Stimulated activated CD4-positive, alpha-beta T cell treated with anti-CD3 and anti-CD28 coated beads, Interleukin-12 subunit alpha, Interleukin-12 subunit beta, amount 100 ng/mL, for 4 hours (primary cell): ENCODE measurements around the gene TMEM250.
"Not testable (repeated sequence)": the region's sequence is repeated elsewhere in the genome, so short reads cannot be mapped to it uniquely, and the experiment has no call there.

Experiments
- DNase-seq: peaks from one replicate; pipeline ENCODE4 v3.0.0-alpha.2; 2020

The TMEM250 gene

GRCh38 chr9:136118320-136119060 lies at the start of gene TMEM250:
Gene TMEM250, minus strand, starts transcription at chr9:136118875. Its CDS starts 1,975 bp downstream, at chr9:136116900.
- DNase-seq = peak; percentile 96

- DNase-seq = no peak
Observed at GRCh38 chr9:136163248-136163850, 44.7 kb upstream of the TMEM250 start.

- DNase-seq = no peak
Observed at GRCh38 chr9:136160995-136161610, 42.4 kb upstream of the TMEM250 start.

- DNase-seq = no peak
Observed at GRCh38 chr9:136160381-136160841, 41.7 kb upstream of the TMEM250 start.

- DNase-seq = no peak
Observed at GRCh38 chr9:136159851-136160250, 41.2 kb upstream of the TMEM250 start.

GRCh38 chr9:136157477-136158265 lies 39.0 kb upstream of the TMEM250 start:
- no peak for DNase-seq

- DNase-seq = no peak
Observed at GRCh38 chr9:136156209-136157120, 37.8 kb upstream of the TMEM250 start.

GRCh38 chr9:136155576-136155975 lies 36.9 kb upstream of the TMEM250 start:
- no peak for DNase-seq

- no peak for DNase-seq
Observed at GRCh38 chr9:136154943-136155342, 36.3 kb upstream of the TMEM250 start.

- no peak for DNase-seq
Observed at GRCh38 chr9:136153381-136154065, 34.8 kb upstream of the TMEM250 start.

GRCh38 chr9:136152931-136153330 lies 34.3 kb upstream of the TMEM250 start:
- no peak for DNase-seq

- DNase-seq = no peak
Observed at GRCh38 chr9:136152543-136152866, 33.8 kb upstream of the TMEM250 start.

GRCh38 chr9:136151848-136152542 lies 33.3 kb upstream of the TMEM250 start:
- DNase-seq = no peak

- DNase-seq = no peak
Observed at GRCh38 chr9:136151214-136151804, 32.6 kb upstream of the TMEM250 start.

- not testable (repeated sequence) for DNase-seq
Observed at GRCh38 chr9:136150664-136151213, 32.1 kb upstream of the TMEM250 start.

GRCh38 chr9:136149853-136150252 lies 31.2 kb upstream of the TMEM250 start:
- DNase-seq = no peak

- no peak for DNase-seq
Observed at GRCh38 chr9:136149337-136149736, 30.7 kb upstream of the TMEM250 start.

- DNase-seq = no peak
Observed at GRCh38 chr9:136148766-136149165, 30.1 kb upstream of the TMEM250 start.

- DNase-seq = no peak
Observed at GRCh38 chr9:136147890-136148714, 29.4 kb upstream of the TMEM250 start.
